Suprapubic skin (tissue), 4 donors: Measurements from ENCODE around the gene AMBP.

ENCODE experiments used
- CTCF ChIP-seq, 2 donors: fragments of 200-600 bp in 1 of 2; fragments of 450-650 bp in 1 of 2; sonication (generic) in 1 of 2; IDR thresholded peaks; one replicate each; pipeline ENCODE4 v1.5.1; 2016 to 2019; ENCODE audit warnings: antibody characterized with exemption in 2 of 2, mild to moderate bottlenecking in 1 of 2, moderate library complexity in 1 of 2
- EP300 ChIP-seq: sonication (generic); formaldehyde crosslinking; IDR thresholded peaks from one replicate; pipeline ENCODE4 v1.6.1; 2017; ENCODE audit warnings: antibody characterized with exemption
- POLR2A ChIP-seq, 2 donors: fragments of 450-650 bp; IDR thresholded peaks; one replicate each; pipeline ENCODE4 v1.6.1; 2017; ENCODE audit warnings: antibody characterized with exemption in 2 of 2, mild to moderate bottlenecking in 2 of 2, moderate library complexity in 2 of 2
- POLR2AphosphoS5 ChIP-seq, 3 donors: sonication (generic); formaldehyde crosslinking; IDR thresholded peaks; one replicate each; pipeline ENCODE4 v1.6.1; 2017; ENCODE audit warnings: antibody characterized with exemption in 3 of 3

DNA sequence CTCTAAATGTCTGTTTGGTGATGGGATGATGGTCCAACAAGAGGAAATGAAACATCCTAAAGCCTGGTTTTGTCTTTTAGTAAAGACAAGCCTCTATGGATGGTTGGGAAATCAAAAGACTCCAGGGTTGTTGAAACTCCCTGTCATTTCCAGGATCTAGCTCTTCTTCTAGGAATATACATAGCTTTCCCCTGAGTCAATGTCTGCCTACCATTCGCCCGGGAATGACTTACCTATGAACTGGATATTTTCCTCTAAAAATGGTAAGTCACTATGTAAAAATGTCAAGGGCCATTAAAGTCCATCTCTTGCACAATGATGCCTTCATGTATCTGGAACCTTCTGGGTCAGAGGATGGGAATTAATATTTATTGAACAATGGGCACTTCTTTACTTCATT lies 32.1 kb upstream of the AMBP start:
- TF ChIP-seq CTCF (IDR thresholded peaks at IDR 0.05): no peak
- no peak for TF ChIP-seq POLR2A (IDR thresholded peaks at IDR 0.05)
- no peak for TF ChIP-seq EP300
- no peak for TF ChIP-seq POLR2AphosphoS5 (IDR thresholded peaks at IDR 0.05)
